Gastrocnemius medialis (tissue), 4 donors: ENCODE data around the gene ANO10. TPM values are rescaled to one million over a fixed set of nuclear protein-coding genes. Genes with fewer than 3 reads are reported as not detected.

ENCODE experiments used
- ATAC-seq, 2 donors: fragments of 150-250 bp; one replicate each; pipeline ENCODE4 v1.9.1; 2016
- DNase-seq, 2 donors: peaks; one replicate each; pipeline ENCODE4 v3.0.0-alpha.2; 2019
- H3K27ac ChIP-seq, 4 donors: fragments of 200-600 bp; sonication (generic); 1 replicate in 1 of 4; 2 replicates in 3 of 4; pipeline ENCODE4 v1.5.1; 2016 to 2018; ENCODE audit warnings: mild to moderate bottlenecking in 2 of 4, moderate library complexity in 1 of 4
- H3K27me3 ChIP-seq, 3 donors: fragments of 200-600 bp; sonication (generic) in 2 of 3; 1 replicate in 1 of 3; 2 replicates in 2 of 3; pipeline versions ENCODE4 v1.5.1 to v1.6.0; 2016 to 2019; ENCODE audit warnings: mild to moderate bottlenecking in 1 of 3, moderate library complexity in 1 of 3
- H3K36me3 ChIP-seq, 2 donors: fragments of 200-600 bp; sonication (generic) in 1 of 2; one replicate each; pipeline ENCODE4 v1.5.1; 2017 to 2018
- H3K4me1 ChIP-seq, 2 donors: fragments of 200-600 bp; sonication (generic) in 1 of 2; one replicate each; pipeline ENCODE4 v1.5.1; 2016 to 2017; ENCODE audit warnings: mild to moderate bottlenecking in 2 of 2
- H3K4me3 ChIP-seq, 4 donors: fragments of 200-600 bp; sonication (generic) in 3 of 4; 1 replicate in 1 of 4; 2 replicates in 3 of 4; pipeline ENCODE4 v1.5.1; 2016 to 2019; ENCODE audit warnings: mild to moderate bottlenecking in 2 of 4
- H3K9me3 ChIP-seq, 3 donors: fragments of 200-600 bp; sonication (generic) in 2 of 3; 1 replicate in 1 of 3; 2 replicates in 2 of 3; pipeline ENCODE4 v1.5.1; 2016 to 2019
- CTCF ChIP-seq, 5 experiments: fragments of 450-650 bp in 3 of 5; fragments of 200-600 bp in 2 of 5; sonication (generic) in 2 of 5; IDR thresholded peaks in 4 of 5; conservative IDR thresholded peaks in 1 of 5; 1 replicate in 4 of 5; 2 replicates in 1 of 5; pipeline ENCODE4 v1.5.1; 2016 to 2019; ENCODE audit warnings: antibody characterized with exemption in 5 of 5, mild to moderate bottlenecking in 3 of 5, moderate library complexity in 3 of 5
- POLR2A ChIP-seq, 2 donors: fragments of 450-650 bp; IDR thresholded peaks; one replicate each; pipeline ENCODE4 v1.6.1; 2017; ENCODE audit warnings: antibody characterized with exemption in 2 of 2, mild to moderate bottlenecking in 2 of 2, moderate library complexity in 2 of 2
- in situ Hi-C, 4 donors: fragments of 200-750 bp; cut with MboI; loops; one replicate each; pipeline versions ENCODE4 v1.15.0 to v1.8.0; 2017; ENCODE audit warnings: low sequenced_read_pairs in 4 of 4
- intact Hi-C: fragments of 100-400 bp; cut with DNase I; formaldehyde crosslinking; loops from one replicate; pipeline ENCODE4 v1.15.1; 2023; ENCODE audit warnings: low total_unique reads
- total RNA-seq, 4 donors: library from RNA; depleted of rRNA; stranded (reverse); fragments of >200 nt; gene quantifications; one replicate each; pipeline versions ENCODE4 v1.1.0 to v1.2.3, GENCODE V29; 2016

Gene ANO10
- total RNA-seq, 4 donors from 2014 or later = 6.9 to 8.1 (median 7.8) TPM

GRCh38 chr3:43632986-43633385, 11.2 kb upstream of the ANO10 start:
- ATAC-seq (no peak), DNase-seq (no peak)
- Histone ChIP-seq H3K27ac (no peak overlapping the region), H3K27me3 (no peaks in the 10 kb centered on the region), H3K4me3 (no peak overlapping the region), H3K4me1 (peaks cover 0 to 3% of the 10 kb centered on the region in 2 donors), H3K36me3 (no peaks in the 10 kb centered on the region), H3K9me3 (no peaks in the 10 kb centered on the region)
- TF ChIP-seq POLR2A (IDR thresholded peaks at IDR 0.05) (no peak), CTCF (IDR thresholded peaks at IDR 0.05 in 4 of 5, conservative IDR thresholded peaks at IDR 0.05 in 1 of 5) (no peak)
- intact Hi-C loops = no loop called here
- in situ Hi-C loops = no loop called here

GRCh38 chr3:43632269-43632733, 10.5 kb upstream of the ANO10 start:
- H3K27me3 ChIP-seq = no peaks in the 10 kb centered on the region
- ATAC-seq (peak; percentile 30 to 36), DNase-seq (no peak)
- TF ChIP-seq POLR2A (IDR thresholded peaks at IDR 0.05) (no peak), CTCF (IDR thresholded peaks at IDR 0.05 in 4 of 5, conservative IDR thresholded peaks at IDR 0.05 in 1 of 5) (no peak)
- in situ Hi-C loops (no loop called here), intact Hi-C loops (no loop called here)
- no peaks in the 10 kb centered on the region for H3K36me3 ChIP-seq
- no peak overlapping the region for H3K27ac ChIP-seq
- peaks cover 0 to 3% of the 10 kb centered on the region in 2 donors for H3K4me1 ChIP-seq
- H3K9me3 ChIP-seq = no peaks in the 10 kb centered on the region
- no peak overlapping the region for H3K4me3 ChIP-seq

- in situ Hi-C loops (no loop called here), intact Hi-C loops (no loop called here)
- Histone ChIP-seq H3K36me3 (no peaks in the 10 kb centered on the region), H3K4me1 (peaks cover 0 to 3% of the 10 kb centered on the region in 2 donors), H3K9me3 (no peaks in the 10 kb centered on the region), H3K4me3 (no peak overlapping the region), H3K27me3 (no peaks in the 10 kb centered on the region), H3K27ac (no peak overlapping the region)
- TF ChIP-seq CTCF (IDR thresholded peaks at IDR 0.05 in 4 of 5, conservative IDR thresholded peaks at IDR 0.05 in 1 of 5) = no peak
- TF ChIP-seq POLR2A (IDR thresholded peaks at IDR 0.05) = no peak
- ATAC-seq (no peak), DNase-seq (no peak)
Measured at GRCh38 chr3:43629741-43630140, 7.9 kb upstream of the ANO10 start.

GRCh38 chr3:43629257-43629656, 7.4 kb upstream of the ANO10 start:
- intact Hi-C loops (no loop called here), in situ Hi-C loops (no loop called here)
- H3K27me3 ChIP-seq = no peaks in the 10 kb centered on the region
- TF ChIP-seq CTCF (IDR thresholded peaks at IDR 0.05 in 4 of 5, conservative IDR thresholded peaks at IDR 0.05 in 1 of 5) (no peak), POLR2A (IDR thresholded peaks at IDR 0.05) (no peak)
- no peak for DNase-seq
- H3K4me1 ChIP-seq = peaks cover 0 to 3% of the 10 kb centered on the region in 2 donors
- H3K9me3 ChIP-seq = no peaks in the 10 kb centered on the region
- H3K27ac ChIP-seq = no peak overlapping the region
- H3K36me3 ChIP-seq = no peaks in the 10 kb centered on the region
- no peak overlapping the region for H3K4me3 ChIP-seq
- no peak for ATAC-seq

GRCh38 chr3:43627360-43627759, 5.5 kb upstream of the ANO10 start:
- no peak for TF ChIP-seq CTCF (IDR thresholded peaks at IDR 0.05 in 4 of 5, conservative IDR thresholded peaks at IDR 0.05 in 1 of 5)
- no peak for TF ChIP-seq POLR2A (IDR thresholded peaks at IDR 0.05)
- intact Hi-C loops (no loop called here), in situ Hi-C loops (no loop called here)
- Histone ChIP-seq H3K9me3 (no peaks in the 10 kb centered on the region), H3K36me3 (no peaks in the 10 kb centered on the region), H3K4me1 (peaks cover 0 to 5% of the 10 kb centered on the region in 2 donors), H3K4me3 (no peak overlapping the region), H3K27me3 (no peaks in the 10 kb centered on the region), H3K27ac (no peak overlapping the region)
- no peak for ATAC-seq
- DNase-seq = no peak
